ENCODE results near the gene PDE4D.

Gene PDE4D

GRCh38 chr5:59079622-59080620, 813.6 kb downstream of the PDE4D start:
- TF ChIP-seq CTCF (conservative IDR thresholded peaks at IDR 0.05; ENCODE audit: low read depth, low read length), result no peak
- peak; percentile 98 for DNase-seq (ENCODE audit: low read depth)
- H3K4me3 ChIP-seq (ENCODE audit: low read depth, low read length), result no peak overlapping the region

- no peak for TF ChIP-seq CTCF (conservative IDR thresholded peaks at IDR 0.05; ENCODE audit: low read depth, low read length)
- H3K4me3 ChIP-seq (ENCODE audit: low read depth, low read length), result no peak overlapping the region
- DNase-seq (ENCODE audit: low read depth), result no peak
Observed at GRCh38 chr5:59071755-59072549, 821.6 kb downstream of the PDE4D start.

- DNase-seq (ENCODE audit: low read depth), result peak; percentile 94
- H3K4me3 ChIP-seq (ENCODE audit: low read depth, low read length), result no peak overlapping the region
- TF ChIP-seq CTCF (conservative IDR thresholded peaks at IDR 0.05; ENCODE audit: low read depth, low read length), result no peak
Observed at GRCh38 chr5:59069438-59070079, 824.0 kb downstream of the PDE4D start.

GRCh38 chr5:59067956-59068656, 825.4 kb downstream of the PDE4D start:
- no peak overlapping the region for H3K4me3 ChIP-seq (ENCODE audit: low read depth, low read length)
- no peak for TF ChIP-seq CTCF (conservative IDR thresholded peaks at IDR 0.05; ENCODE audit: low read depth, low read length)
- DNase-seq (ENCODE audit: low read depth), result peak; percentile 50

- no peak for TF ChIP-seq CTCF (conservative IDR thresholded peaks at IDR 0.05; ENCODE audit: low read depth, low read length)
- DNase-seq (ENCODE audit: low read depth), result peak; percentile 68
- no peak overlapping the region for H3K4me3 ChIP-seq (ENCODE audit: low read depth, low read length)
Observed at GRCh38 chr5:59066367-59067163, 827.0 kb downstream of the PDE4D start.
